HEK293T (cell line): ENCODE data around the gene SPPL2C.

ENCODE experiments used
- CTCF ChIA-PET: fragments of 350-600 bp; formaldehyde crosslinking; extraction: SDS; loops from one replicate; lab custom pipeline; 2021; ENCODE audit warnings: antibody characterized with exemption, inconsistent platforms; lab: Yijun Ruan, JAX
- POLR2A ChIA-PET: fragments of 350-600 bp; formaldehyde crosslinking; extraction: SDS; loops from one replicate; lab custom pipeline; 2020; ENCODE audit warnings: antibody characterized with exemption, inconsistent platforms; lab: Yijun Ruan, JAX
- DNase-seq: peaks from one replicate; pipeline ENCODE4 v3.0.0; 2012; ENCODE audit warnings: mixed read lengths; ENCODE audit errors: extremely low spot score
- ARNT ChIP-seq: fragments of 450-650 bp; IDR thresholded peaks from 2 replicates; pipeline ENCODE4 v1.6.1; 2017; ENCODE audit warnings: mild to moderate bottlenecking
- BHLHE40 ChIP-seq: fragments of 450-650 bp; IDR thresholded peaks from 2 replicates; pipeline ENCODE4 v1.6.1; 2016; ENCODE audit warnings: mild to moderate bottlenecking, moderate library complexity, borderline replicate concordance
- CTBP1 ChIP-seq: fragments of 450-650 bp; IDR thresholded peaks from 2 replicates; pipeline ENCODE4 v1.6.1; 2016; ENCODE audit warnings: borderline replicate concordance
- ELF4 ChIP-seq: fragments of 450-650 bp; IDR thresholded peaks from 2 replicates; pipeline ENCODE4 v1.6.1; 2017; ENCODE audit warnings: antibody characterized with exemption
- FOXA1 ChIP-seq: fragments of 450-650 bp; IDR thresholded peaks from 2 replicates; pipeline ENCODE4 v1.6.1; 2016; ENCODE audit warnings: mild to moderate bottlenecking
- FOXK2 ChIP-seq: fragments of 450-650 bp; IDR thresholded peaks from 2 replicates; pipeline ENCODE4 v1.6.1; 2016; ENCODE audit warnings: mild to moderate bottlenecking
- FOXM1 ChIP-seq: fragments of 450-650 bp; IDR thresholded peaks from 2 replicates; pipeline ENCODE4 v1.6.1; 2017; ENCODE audit warnings: mild to moderate bottlenecking, borderline replicate concordance
- HDGF ChIP-seq: fragments of 450-650 bp; IDR thresholded peaks from 2 replicates; pipeline ENCODE4 v1.6.1; 2017; ENCODE audit warnings: antibody characterized with exemption, borderline replicate concordance
- L3MBTL2 ChIP-seq: fragments of 450-650 bp; conservative IDR thresholded peaks from 2 replicates; pipeline ENCODE4 v1.6.1; 2016; ENCODE audit warnings: mild to moderate bottlenecking
- LEF1 ChIP-seq: fragments of 450-650 bp; IDR thresholded peaks from 2 replicates; pipeline ENCODE4 v1.6.1; 2017; ENCODE audit warnings: mild to moderate bottlenecking, borderline replicate concordance
- NFRKB ChIP-seq: fragments of 450-650 bp; IDR thresholded peaks from 2 replicates; pipeline ENCODE4 v1.6.1; 2016; ENCODE audit warnings: mild to moderate bottlenecking, moderate library complexity
- PKNOX1 ChIP-seq: fragments of 450-650 bp; IDR thresholded peaks from 2 replicates; pipeline ENCODE4 v1.6.1; 2016
- SP1 ChIP-seq: fragments of 450-650 bp; IDR thresholded peaks from 2 replicates; pipeline ENCODE4 v1.6.1; 2017
- SUZ12 ChIP-seq: fragments of 450-650 bp; IDR thresholded peaks from 2 replicates; pipeline ENCODE4 v1.6.1; 2016; ENCODE audit warnings: mild to moderate bottlenecking
- TARDBP ChIP-seq: fragments of 450-650 bp; IDR thresholded peaks from 2 replicates; pipeline ENCODE4 v1.6.1; 2016
- ZNF384 ChIP-seq: fragments of 450-650 bp; IDR thresholded peaks from 2 replicates; pipeline ENCODE4 v1.6.1; 2016

Gene SPPL2C

GRCh38 chr17:45845376-45846185 is 900 bp downstream of the SPPL2C start:
- POLR2A ChIA-PET, result no interaction called here
- CTCF ChIA-PET, result no interaction called here
- DNase-seq, result no peak
- no peak for TF ChIP-seq FOXA1
- TF ChIP-seq LEF1, result no peak
- TF ChIP-seq ZNF384, result no peak
- TF ChIP-seq ELF4, result no peak
- no peak for TF ChIP-seq FOXM1

- CTCF ChIA-PET, result interaction anchor here (0.7 to 1.0 kb wide), 2 partner anchors 105 to 180 kb away, joined by 3 read pairs; no protein-coding TSS in a partner anchor
- no peak for TF ChIP-seq SUZ12
- no peak for TF ChIP-seq NFRKB
- TF ChIP-seq SP1, result no peak
- TF ChIP-seq FOXM1, result no peak
- TF ChIP-seq FOXK2, result no peak
- no peak for TF ChIP-seq CTBP1
- TF ChIP-seq PKNOX1, result no peak
- no peak for TF ChIP-seq FOXA1
- TF ChIP-seq TARDBP, result no peak
- no peak for TF ChIP-seq BHLHE40
- TF ChIP-seq LEF1, result no peak
- no peak for TF ChIP-seq ARNT
- TF ChIP-seq L3MBTL2, result no peak
- no peak for TF ChIP-seq HDGF
- no peak for TF ChIP-seq ZNF384
- no peak for DNase-seq
- POLR2A ChIA-PET, result no interaction called here
Measured at GRCh38 chr17:45846223-45846622, 1.5 kb downstream of the SPPL2C start.

GRCh38 chr17:45846646-45847045 is 2.0 kb downstream of the SPPL2C start:
- TF ChIP-seq ZNF384, result no peak
- no peak for TF ChIP-seq L3MBTL2
- POLR2A ChIA-PET, result no interaction called here
- DNase-seq, result no peak
- CTCF ChIA-PET, result interaction anchor here (0.7 to 1.0 kb wide), 2 partner anchors 105 to 180 kb away, joined by 3 read pairs; no protein-coding TSS in a partner anchor

GRCh38 chr17:45847101-45847500 is 2.4 kb downstream of the SPPL2C start:
- ChIA-PET CTCF (interaction anchor here (0.7 to 1.0 kb wide), 2 partner anchors 105 to 181 kb away, joined by 3 read pairs; no protein-coding TSS in a partner anchor), POLR2A (no interaction called here)
- TF ChIP-seq HDGF (no peak), PKNOX1 (no peak), LEF1 (no peak)
- no peak for DNase-seq

- ChIA-PET CTCF (no interaction called here), POLR2A (no interaction called here)
- no peak for DNase-seq
- no peak for TF ChIP-seq TARDBP
- no peak for TF ChIP-seq FOXK2
- TF ChIP-seq FOXM1, result no peak
- no peak for TF ChIP-seq L3MBTL2
- TF ChIP-seq SP1, result no peak
- TF ChIP-seq HDGF, result no peak
- no peak for TF ChIP-seq SUZ12
- no peak for TF ChIP-seq LEF1
- TF ChIP-seq FOXA1, result no peak
- TF ChIP-seq CTBP1, result no peak
- TF ChIP-seq ZNF384, result no peak
- TF ChIP-seq ARNT, result no peak
- TF ChIP-seq ELF4, result no peak
- no peak for TF ChIP-seq PKNOX1
- no peak for TF ChIP-seq NFRKB
- no peak for TF ChIP-seq BHLHE40
Measured at GRCh38 chr17:45847747-45848146, 3.1 kb downstream of the SPPL2C start.

GRCh38 chr17:45848405-45848804 is 3.7 kb downstream of the SPPL2C start:
- no peak for DNase-seq
- ChIA-PET CTCF (interaction anchor here (1.0 to 2.1 kb wide), 2 partner anchors 17 to 200 kb away, joined by 3 to 6 read pairs; no protein-coding TSS in a partner anchor), POLR2A (no interaction called here)

More at GRCh38 chr17:45848405-45848804, 3.7 kb downstream of the SPPL2C start:
- no peak for TF ChIP-seq CTBP1
- no peak for TF ChIP-seq NFRKB
- TF ChIP-seq LEF1, result no peak
- TF ChIP-seq FOXK2, result no peak
